OCI-LY1 (cell line): ENCODE measurements around the gene C7orf25.
A peak's percentile ranks its signal among the peaks of the same experiment; 100 is the strongest.

Experiments used
- H2AFZ ChIP-seq: fragments of 200-600 bp; sonication (generic), shearing (Covaris generic); 2 replicates; pipeline ENCODE4 v1.6.0; 2014; ENCODE audit warnings: antibody characterized with exemption, mild to moderate bottlenecking, low read length
- H3F3A ChIP-seq: fragments of 200-600 bp; sonication (generic), shearing (Covaris generic); 2 replicates; pipeline ENCODE4 v1.6.0; 2014; ENCODE audit warnings: mild to moderate bottlenecking, antibody characterized with exemption, low read length, moderate library complexity; ENCODE audit not compliant: insufficient read depth
- H3K27ac ChIP-seq: fragments of 200-600 bp; sonication (generic); 2 replicates; pipeline ENCODE4 v1.5.1; 2014; ENCODE audit warnings: low read length, mixed run types, mild to moderate bottlenecking, low read depth; ENCODE audit not compliant: poor library complexity, severe bottlenecking
- H3K27me3 ChIP-seq: fragments of 200-600 bp; sonication (generic); 2 replicates; pipeline ENCODE4 v1.6.0; 2014; ENCODE audit warnings: antibody characterized with exemption, mild to moderate bottlenecking, low read length, moderate library complexity; ENCODE audit not compliant: insufficient read depth
- H3K36me3 ChIP-seq: fragments of 200-600 bp; sonication (generic); 2 replicates; pipeline ENCODE4 v1.6.1; 2014; ENCODE audit warnings: mild to moderate bottlenecking, antibody characterized with exemption, low read length, moderate library complexity, mixed read lengths; ENCODE audit not compliant: insufficient read depth
- H3K4me1 ChIP-seq: fragments of 200-600 bp; sonication (generic); 2 replicates; pipeline ENCODE4 v1.5.1; 2014; ENCODE audit warnings: mild to moderate bottlenecking, low read length, moderate library complexity; ENCODE audit not compliant: insufficient read depth, severe bottlenecking
- H3K4me2 ChIP-seq: fragments of 200-600 bp; sonication (generic), shearing (Covaris generic); 2 replicates; pipeline ENCODE4 v1.6.1; 2014; ENCODE audit warnings: low read length
- H3K4me3 ChIP-seq: fragments of 200-600 bp; sonication (generic); 2 replicates; pipeline ENCODE4 v1.5.1; 2014; ENCODE audit warnings: low read length, low read depth, mild to moderate bottlenecking, mixed read lengths; ENCODE audit not compliant: poor library complexity, severe bottlenecking
- H3K79me2 ChIP-seq: fragments of 200-600 bp; shearing (Covaris generic); 2 replicates; pipeline ENCODE4 v1.6.1; 2016; ENCODE audit warnings: mixed run types, low read length, mixed read lengths; ENCODE audit not compliant: insufficient read depth
- H3K9ac ChIP-seq: fragments of 200-600 bp; sonication (generic), shearing (Covaris generic); 2 replicates; pipeline ENCODE4 v1.6.1; 2014; ENCODE audit warnings: mild to moderate bottlenecking, low read length, mixed read lengths
- H3K9me2 ChIP-seq: fragments of 200-600 bp; sonication (generic), shearing (Covaris generic); 2 replicates; pipeline ENCODE4 v1.6.1; 2014; ENCODE audit warnings: low read depth, mild to moderate bottlenecking, low read length, mixed read lengths
- H3K9me3 ChIP-seq: fragments of 200-600 bp; shearing (Covaris generic); 2 replicates; pipeline ENCODE4 v1.6.1; 2014; ENCODE audit warnings: low read length, mixed read lengths
- H4K20me1 ChIP-seq: fragments of 200-600 bp; sonication (generic), shearing (Covaris generic); 2 replicates; pipeline ENCODE4 v1.6.0; 2016; ENCODE audit warnings: mild to moderate bottlenecking, low read length; ENCODE audit not compliant: insufficient read depth
- EZH2 ChIP-seq: fragments of 200-600 bp; sonication (generic), shearing (Covaris generic); IDR thresholded peaks from 2 replicates; pipeline ENCODE4 v1.8.0; 2017; ENCODE audit warnings: borderline replicate concordance, mixed run types, mild to moderate bottlenecking, antibody characterized with exemption, low read length, moderate library complexity, mixed read lengths
- TF ChIP-seq, protein P1 (sequence below): fragments of 200-600 bp; sonication (generic), shearing (Covaris generic); IDR thresholded peaks from 2 replicates; pipeline ENCODE4 v1.5.1; 2017; ENCODE audit warnings: mild to moderate bottlenecking, antibody characterized with exemption, low read length, moderate library complexity, mixed read lengths

Gene C7orf25

DNA sequence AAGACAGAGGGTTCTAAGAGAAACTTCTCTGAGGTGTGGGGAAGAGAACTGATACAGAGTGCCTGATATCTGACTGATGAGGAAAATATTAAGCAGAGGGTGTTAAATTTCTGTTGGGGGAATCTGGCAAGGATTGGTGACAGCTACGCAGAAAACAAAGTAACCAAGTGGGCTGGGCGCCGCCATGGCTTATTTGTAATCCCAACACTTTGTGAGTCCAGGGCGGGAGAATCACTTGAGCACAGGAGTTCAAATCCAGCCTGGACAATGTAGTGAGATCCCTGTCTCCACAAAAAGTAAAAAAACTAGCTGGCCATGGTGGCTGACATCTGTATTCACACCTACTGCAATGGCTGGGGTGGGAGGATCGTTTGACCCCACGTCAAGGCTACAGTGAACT lies 2.1 kb upstream of the C7orf25 start:
- Histone ChIP-seq H3K27me3 (no peaks in the 10 kb centered on the region), H3K4me1 (peaks cover 17% of the 10 kb centered on the region)

DNA sequence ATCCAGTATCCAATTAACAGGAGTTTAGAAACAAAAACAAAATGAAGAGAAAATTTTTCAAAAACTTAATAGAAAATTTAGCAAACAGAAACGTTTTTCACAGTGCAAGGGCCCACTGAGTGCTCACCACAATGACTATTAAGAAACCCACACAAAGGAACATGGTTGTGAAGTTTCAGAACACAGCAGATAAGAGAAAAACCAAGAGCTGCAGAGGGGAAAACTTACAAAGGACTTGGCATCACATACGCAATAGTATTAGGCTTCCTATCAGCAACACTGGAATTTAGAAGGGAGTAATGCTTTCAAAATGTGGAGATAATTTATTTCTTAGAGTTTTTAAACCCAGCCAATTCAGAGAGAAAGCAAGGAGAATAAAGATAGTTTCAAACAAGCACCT lies 1.7 kb upstream of the C7orf25 start:
- Histone ChIP-seq H2AFZ (no peak overlapping the region), H3F3A (peaks cover 12% of the 10 kb centered on the region; the same call in 1 of the 2 replicates), H3K9me3 (no peaks in the 10 kb centered on the region), H3K4me3 (no peak overlapping the region), H3K4me2 (no peak overlapping the region), H3K79me2 (no peaks in the 10 kb centered on the region), H3K27ac (no peak overlapping the region), H3K4me1 (peaks cover 17% of the 10 kb centered on the region), H3K36me3 (peaks cover 44% of the 10 kb centered on the region), H4K20me1 (no peaks in the 10 kb centered on the region), H3K9ac (no peak overlapping the region), H3K9me2 (no peaks in the 10 kb centered on the region), H3K27me3 (no peaks in the 10 kb centered on the region)
- TF ChIP-seq EZH2, result no peak
- TF ChIP-seq, protein P1, sequence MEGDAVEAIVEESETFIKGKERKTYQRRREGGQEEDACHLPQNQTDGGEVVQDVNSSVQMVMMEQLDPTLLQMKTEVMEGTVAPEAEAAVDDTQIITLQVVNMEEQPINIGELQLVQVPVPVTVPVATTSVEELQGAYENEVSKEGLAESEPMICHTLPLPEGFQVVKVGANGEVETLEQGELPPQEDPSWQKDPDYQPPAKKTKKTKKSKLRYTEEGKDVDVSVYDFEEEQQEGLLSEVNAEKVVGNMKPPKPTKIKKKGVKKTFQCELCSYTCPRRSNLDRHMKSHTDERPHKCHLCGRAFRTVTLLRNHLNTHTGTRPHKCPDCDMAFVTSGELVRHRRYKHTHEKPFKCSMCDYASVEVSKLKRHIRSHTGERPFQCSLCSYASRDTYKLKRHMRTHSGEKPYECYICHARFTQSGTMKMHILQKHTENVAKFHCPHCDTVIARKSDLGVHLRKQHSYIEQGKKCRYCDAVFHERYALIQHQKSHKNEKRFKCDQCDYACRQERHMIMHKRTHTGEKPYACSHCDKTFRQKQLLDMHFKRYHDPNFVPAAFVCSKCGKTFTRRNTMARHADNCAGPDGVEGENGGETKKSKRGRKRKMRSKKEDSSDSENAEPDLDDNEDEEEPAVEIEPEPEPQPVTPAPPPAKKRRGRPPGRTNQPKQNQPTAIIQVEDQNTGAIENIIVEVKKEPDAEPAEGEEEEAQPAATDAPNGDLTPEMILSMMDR, result no peak

More for the DNA sequence above, 2.1 kb upstream of the C7orf25 start:
- peaks cover 12% of the 10 kb centered on the region; the same call in 1 of the 2 replicates for H3F3A ChIP-seq
- H3K9ac ChIP-seq, result no peak overlapping the region
- no peak overlapping the region for H2AFZ ChIP-seq
- no peak for TF ChIP-seq EZH2
- TF ChIP-seq, protein P1, result no peak
- no peaks in the 10 kb centered on the region for H3K79me2 ChIP-seq
- peaks cover 47% of the 10 kb centered on the region for H3K36me3 ChIP-seq
- H3K9me3 ChIP-seq, result no peaks in the 10 kb centered on the region
- no peaks in the 10 kb centered on the region for H4K20me1 ChIP-seq
- H3K4me3 ChIP-seq, result no peak overlapping the region
- no peak overlapping the region for H3K27ac ChIP-seq
- H3K4me2 ChIP-seq, result no peak overlapping the region
- H3K9me2 ChIP-seq, result no peaks in the 10 kb centered on the region

DNA sequence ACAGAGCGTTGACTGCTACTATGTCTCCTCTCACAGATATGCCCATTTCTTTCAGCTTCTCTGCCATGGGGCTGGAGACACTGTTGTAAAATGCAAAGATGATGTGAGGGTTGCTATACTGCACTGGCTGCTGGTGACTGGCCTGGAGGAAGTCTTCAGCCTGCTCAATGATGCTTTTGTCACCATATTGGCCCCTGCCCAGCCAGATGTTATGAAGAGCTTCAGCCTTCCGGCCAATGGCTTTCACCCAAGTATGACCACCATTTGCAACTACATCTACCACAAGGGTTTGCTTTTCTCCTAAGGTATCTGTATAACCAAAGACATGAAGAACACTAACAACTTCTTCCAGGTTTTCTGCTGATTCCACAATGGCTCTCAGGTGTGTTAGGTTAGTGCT lies 1.6 kb downstream of the C7orf25 start:
- H3K4me2 ChIP-seq, result 0 out of 2 replicates have a peak overlapping the region, but pooled peaks have one; percentile 87
- no peaks in the 10 kb centered on the region for H3K9me3 ChIP-seq
- H3K9ac ChIP-seq, result no peak overlapping the region
- H3K27me3 ChIP-seq, result no peaks in the 10 kb centered on the region
- H3K4me3 ChIP-seq, result no peak overlapping the region
- no peaks in the 10 kb centered on the region for H3K79me2 ChIP-seq
- H3F3A ChIP-seq, result peaks cover 12% of the 10 kb centered on the region; the same call in 1 of the 2 replicates
- no peak overlapping the region for H2AFZ ChIP-seq
- peaks cover 17% of the 10 kb centered on the region for H3K4me1 ChIP-seq
- TF ChIP-seq, protein P1, result no peak
- TF ChIP-seq EZH2, result no peak
- no peaks in the 10 kb centered on the region for H3K9me2 ChIP-seq
- peaks cover 16% of the 10 kb centered on the region for H3K36me3 ChIP-seq
- no peaks in the 10 kb centered on the region for H4K20me1 ChIP-seq
- no peak overlapping the region for H3K27ac ChIP-seq
